Fibroblast of lung (primary cell): ENCODE measurements around the gene MBD6. TPM values are rescaled to one million over a fixed set of nuclear protein-coding genes. Genes with fewer than 3 reads are reported as not detected.

Experiments
- DNase-seq, 2 donors: peaks; one replicate each; pipeline versions ENCODE4 v3.0.0 to v3.0.0-alpha.2; 2010; ENCODE audit warnings: low read depth in 2 of 2
- H2AFZ ChIP-seq: 2 replicates; pipeline ENCODE4 v1.5.1; 2012; ENCODE audit warnings: low read length, control low read depth, inconsistent platforms
- H3K27ac ChIP-seq: 2 replicates; pipeline ENCODE4 v1.5.1; 2011; ENCODE audit warnings: low read length, control low read depth; ENCODE audit not compliant: insufficient read depth
- H3K27me3 ChIP-seq: 2 replicates; pipeline ENCODE4 v1.5.1; 2011; ENCODE audit warnings: mild to moderate bottlenecking, low read length; ENCODE audit not compliant: control insufficient read depth, insufficient read depth
- H3K36me3 ChIP-seq: 2 replicates; pipeline ENCODE4 v1.5.1; 2011; ENCODE audit warnings: low read length; ENCODE audit not compliant: control insufficient read depth, insufficient read depth
- H3K4me1 ChIP-seq: 2 replicates; pipeline ENCODE4 v1.5.1; 2011; ENCODE audit warnings: low read length; ENCODE audit not compliant: control insufficient read depth, insufficient read depth; ENCODE audit errors: extremely low read depth
- H3K4me2 ChIP-seq: 2 replicates; pipeline ENCODE4 v1.5.1; 2011; ENCODE audit warnings: low read length, control low read depth; ENCODE audit not compliant: insufficient read depth; ENCODE audit errors: extremely low read depth
- H3K4me3 ChIP-seq, 4 experiments: fragments of 200-600 bp in 1 of 4; sonication (generic) in 1 of 4; replicated peaks in 1 of 4; 2 replicates each; pipeline ENCODE4 v1.5.1; 2011 to 2016; ENCODE audit warnings: low read length in 4 of 4, low read depth in 3 of 4, mild to moderate bottlenecking in 3 of 4, control low read depth in 2 of 4, inconsistent platforms in 1 of 4, mixed read lengths in 1 of 4; ENCODE audit not compliant: insufficient read depth in 1 of 4; ENCODE audit errors: control extremely low read depth in 1 of 4
- H3K79me2 ChIP-seq: 2 replicates; pipeline ENCODE4 v1.5.1; 2012; ENCODE audit warnings: mild to moderate bottlenecking, low read length, inconsistent platforms; ENCODE audit not compliant: control insufficient read depth, insufficient read depth
- H3K9ac ChIP-seq: 2 replicates; pipeline ENCODE4 v1.5.1; 2011; ENCODE audit warnings: mild to moderate bottlenecking, low read length, control low read depth; ENCODE audit not compliant: insufficient read depth
- H3K9me3 ChIP-seq: 2 replicates; pipeline ENCODE4 v1.5.1; 2012; ENCODE audit warnings: low read depth, low read length; ENCODE audit not compliant: control insufficient read depth, insufficient read depth
- H4K20me1 ChIP-seq: 2 replicates; pipeline ENCODE4 v1.5.1; 2011; ENCODE audit warnings: low read length; ENCODE audit not compliant: control insufficient read depth, insufficient read depth; ENCODE audit errors: extremely low read depth
- CTCF ChIP-seq, 2 donors: IDR thresholded peaks in 1 of 2; conservative IDR thresholded peaks in 1 of 2; 1 replicate in 1 of 2; 2 replicates in 1 of 2; pipeline ENCODE4 v1.5.1; 2011 to 2012; ENCODE audit warnings: low read length in 2 of 2, control low read depth in 1 of 2, inconsistent platforms in 1 of 2, low read depth in 1 of 2, mild to moderate bottlenecking in 1 of 2
- EZH2 ChIP-seq: IDR thresholded peaks from 2 replicates; pipeline ENCODE4 v1.5.1; 2012; ENCODE audit warnings: low read length, control low read depth, mild to moderate bottlenecking; ENCODE audit errors: missing control alignments
- polyA plus RNA-seq, 2 donors: library from polyadenylated mRNA; depleted of rRNA in 1 of 2; stranded (reverse) in 1 of 2; unstranded in 1 of 2; fragments of >200 nt; gene quantifications; 2 replicates each; pipeline ENCODE4 v1.2.1, GENCODE V29; 2011 to 2012; ENCODE audit warnings: missing spikeins in 1 of 2
- total RNA-seq: library from RNA; depleted of rRNA; stranded (reverse); fragments of >200 nt; gene quantifications from 2 replicates; pipeline ENCODE4 v1.2.1, GENCODE V29; 2014

Gene MBD6
- total and polyA plus RNA-seq, 2 donors (not counting 1 experiment from before 2014, with no cell fraction given) = 3.0 to 7.1 TPM

GRCh38 chr12:57511161-57511560 is 11.5 kb upstream of the MBD6 start:
- H3K9me3 ChIP-seq = no peaks in the 10 kb centered on the region
- H3K9ac ChIP-seq = no peak overlapping the region
- H3K36me3 ChIP-seq = peaks cover 19% of the 10 kb centered on the region
- H3K4me3 ChIP-seq = no peak overlapping the region
- no peaks in the 10 kb centered on the region for H3K79me2 ChIP-seq
- no peaks in the 10 kb centered on the region for H3K27me3 ChIP-seq
- no peak overlapping the region for H2AFZ ChIP-seq
- TF ChIP-seq EZH2 (no peak), CTCF (conservative IDR thresholded peaks at IDR 0.05 in 1 of 2, IDR thresholded peaks at IDR 0.05 in 1 of 2; ENCODE audit: low read depth in 1 of 2, low read length in 2 of 2) (no peak)
- no peak for DNase-seq
- H4K20me1 ChIP-seq = no peaks in the 10 kb centered on the region
- no peak overlapping the region for H3K4me2 ChIP-seq
- no peaks in the 10 kb centered on the region for H3K4me1 ChIP-seq
- no peak overlapping the region for H3K27ac ChIP-seq

GRCh38 chr12:57511588-57512325 is 10.9 kb upstream of the MBD6 start:
- H3K9me3 ChIP-seq = no peaks in the 10 kb centered on the region
- no peak overlapping the region for H3K27ac ChIP-seq
- H3K4me2 ChIP-seq = no peak overlapping the region
- H3K9ac ChIP-seq = no peak overlapping the region
- H4K20me1 ChIP-seq = no peaks in the 10 kb centered on the region
- DNase-seq = no peak
- H3K79me2 ChIP-seq = peaks cover 2% of the 10 kb centered on the region
- H3K4me3 ChIP-seq = no peak overlapping the region
- peaks cover 3% of the 10 kb centered on the region for H3K4me1 ChIP-seq
- no peak for TF ChIP-seq EZH2
- TF ChIP-seq CTCF (conservative IDR thresholded peaks at IDR 0.05 in 1 of 2, IDR thresholded peaks at IDR 0.05 in 1 of 2; ENCODE audit: low read depth in 1 of 2, low read length in 2 of 2) = no peak
- H3K36me3 ChIP-seq = peaks cover 22% of the 10 kb centered on the region
- H2AFZ ChIP-seq = no peak overlapping the region
- H3K27me3 ChIP-seq = no peaks in the 10 kb centered on the region

- H3K9me3 ChIP-seq = no peaks in the 10 kb centered on the region
- no peak overlapping the region for H3K4me2 ChIP-seq
- H3K27ac ChIP-seq = no peak overlapping the region
- H3K9ac ChIP-seq = no peak overlapping the region
- TF ChIP-seq EZH2 (no peak), CTCF (conservative IDR thresholded peaks at IDR 0.05 in 1 of 2, IDR thresholded peaks at IDR 0.05 in 1 of 2; ENCODE audit: low read depth in 1 of 2, low read length in 2 of 2) (no peak)
- no peak overlapping the region for H3K4me3 ChIP-seq
- no peaks in the 10 kb centered on the region for H3K27me3 ChIP-seq
- no peak overlapping the region for H2AFZ ChIP-seq
- no peaks in the 10 kb centered on the region for H4K20me1 ChIP-seq
- H3K4me1 ChIP-seq = peaks cover 8% of the 10 kb centered on the region
- H3K36me3 ChIP-seq = peaks cover 27% of the 10 kb centered on the region
- peaks cover 11% of the 10 kb centered on the region for H3K79me2 ChIP-seq
- no peak for DNase-seq
Observed at GRCh38 chr12:57512665-57513064, 10.0 kb upstream of the MBD6 start.
